ENCODE measurements around the gene ADORA3. TPM values are rescaled to one million over a fixed set of nuclear protein-coding genes. Genes with fewer than 3 reads are reported as not detected.

The ADORA3 gene
- total RNA-seq, 2 experiments from 2014 or later = 0.15 TPM

DNA sequence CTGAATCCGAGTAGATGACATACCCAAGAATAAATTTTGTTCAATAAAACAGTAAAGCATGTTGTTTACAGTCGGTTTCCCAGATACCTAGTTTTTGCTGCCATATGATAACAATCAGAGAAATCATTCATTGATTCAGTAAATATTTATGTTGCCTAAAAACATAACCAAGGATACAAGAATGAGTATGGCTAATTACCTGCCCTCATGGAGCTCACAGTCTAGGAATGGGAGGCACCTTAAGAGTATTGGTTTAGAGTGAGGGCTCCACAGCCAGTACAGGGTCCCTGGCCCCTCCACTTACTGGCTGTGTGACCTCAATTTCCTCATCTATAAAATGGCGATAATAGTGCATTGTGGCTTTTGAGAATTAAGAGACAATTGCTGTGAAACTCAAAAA, 53.2 kb downstream of the ADORA3 start:
- POLR2A ChIA-PET = interaction anchor here (0.8 kb wide), 1 partner anchor 12 kb away, joined by 10 read pairs; no protein-coding TSS in a partner anchor

DNA sequence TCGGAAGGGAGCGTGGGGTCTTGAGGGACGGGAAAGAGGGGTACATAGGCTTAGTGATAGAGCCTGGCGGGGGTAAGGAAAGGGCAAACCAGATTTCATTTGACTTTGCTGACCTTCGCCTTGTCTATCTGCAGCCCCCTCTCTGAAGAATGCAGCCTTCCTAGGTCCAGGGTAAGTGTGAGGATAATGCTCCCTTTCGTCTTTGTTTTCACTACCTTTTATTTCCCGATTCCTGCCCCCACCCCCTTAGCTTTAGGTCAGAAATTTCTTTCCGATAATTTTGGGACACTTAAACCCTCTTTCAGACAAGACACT, 53.8 kb downstream of the ADORA3 start:
- peaks cover 74% of the 10 kb centered on the region for H3K4me1 Mint-ChIP-seq
- H3K27me3 Mint-ChIP-seq = no peaks in the 10 kb centered on the region
- ChIA-PET CTCF (interaction anchor here (1.1 kb wide), 1 partner anchor 319 kb away, joined by 4 read pairs; no protein-coding TSS in a partner anchor), POLR2A (no interaction called here)
- peak overlapping the region; percentile 100 for H3K4me3 Mint-ChIP-seq
- peaks cover 75% of the 10 kb centered on the region for H3K36me3 Mint-ChIP-seq (ENCODE audit: low read depth)
- H3K27ac Mint-ChIP-seq = peak overlapping the region; percentile 97
- H3K9me3 Mint-ChIP-seq = no peaks in the 10 kb centered on the region
- no peak for DNase-seq

More for the DNA sequence above, 53.2 kb downstream of the ADORA3 start:
- peaks cover 78% of the 10 kb centered on the region for H3K4me1 Mint-ChIP-seq
- H3K9me3 Mint-ChIP-seq = no peaks in the 10 kb centered on the region
- H3K27me3 Mint-ChIP-seq = no peaks in the 10 kb centered on the region
- H3K4me3 Mint-ChIP-seq = peak overlapping the region; percentile 100
- DNase-seq = no peak
- CTCF ChIA-PET = interaction anchor here (0.7 to 1.1 kb wide), 2 partner anchors 304 to 318 kb away, joined by 3 to 4 read pairs; no protein-coding TSS in a partner anchor
- peaks cover 74% of the 10 kb centered on the region for H3K36me3 Mint-ChIP-seq (ENCODE audit: low read depth)
- peak overlapping the region; percentile 97 for H3K27ac Mint-ChIP-seq

Other genes with a start within 250 kb of the ADORA3 start
- not detected for gene CHIA, start 212.8 kb downstream of the ADORA3 start, total RNA-seq
- gene OVGP1, start 75.9 kb downstream of the ADORA3 start, total RNA-seq = 1 to 10 TPM; 1.6 to 1.7 TPM
- 10 to 100 TPM; 46.1 to 48.6 TPM for gene WDR77, start 54.4 kb downstream of the ADORA3 start, total RNA-seq
- gene ATP5PB, start 54.2 kb downstream of the ADORA3 start, total RNA-seq = 100 to 1,000 TPM; 321 to 348 TPM
- gene C1orf162, start 29.6 kb downstream of the ADORA3 start, total RNA-seq = 10 to 100 TPM; 34.5 to 49.8 TPM
- not detected for gene TMIGD3, start within 50 bp of the ADORA3 start, total RNA-seq
- 100 to 1,000 TPM; 128 to 130 TPM for gene RAP1A, start 116.2 kb upstream of the ADORA3 start, total RNA-seq
- 1 to 10 TPM; 2.4 to 4.2 TPM for gene INKA2, start 235.8 kb upstream of the ADORA3 start, total RNA-seq